Jurkat, Clone E6-1 (cell line): Measurements from ENCODE around the gene USP15. TPM values are rescaled to one million over a fixed set of nuclear protein-coding genes. Genes with fewer than 3 reads are reported as not detected.

Experiments
- DNase-seq: peaks from one replicate; pipeline ENCODE4 v3.0.0-alpha.2; 2011; ENCODE audit warnings: low read depth, low spot score
- H3K4me3 ChIP-seq: 2 replicates; pipeline ENCODE4 v1.5.1; 2011; ENCODE audit warnings: mild to moderate bottlenecking, low read length, control low read depth, moderate library complexity
- polyA plus RNA-seq: library from polyadenylated mRNA; unstranded; fragments of >200 nt; gene quantifications from one replicate; pipeline ENCODE4 v1.2.1, GENCODE V29; 2012; ENCODE audit warnings: missing spikeins; ENCODE audit not compliant: insufficient read length, insufficient read depth

The USP15 gene
- polyA plus RNA-seq = 38.0 TPM

GRCh38 chr12:62259993-62260732, at the start of gene USP15:
Gene USP15 (plus strand): TSS chr12:62260404. CDS start chr12:62260415, 11 bp downstream.
- peak; percentile 95 for DNase-seq
- peak within 1 kb of the TSS; percentile 87 for H3K4me3 ChIP-seq

GRCh38 chr12:62210422-62210821, 49.8 kb upstream of the USP15 start:
- H3K4me3 ChIP-seq = no peak overlapping the region
- DNase-seq = peak; percentile 44

- DNase-seq = no peak
- no peak overlapping the region for H3K4me3 ChIP-seq
Measured at GRCh38 chr12:62211510-62211909, 48.7 kb upstream of the USP15 start.

GRCh38 chr12:62214846-62215245, 45.4 kb upstream of the USP15 start:
- no peak for DNase-seq
- no peak overlapping the region for H3K4me3 ChIP-seq

- no peak for DNase-seq
- H3K4me3 ChIP-seq = no peak overlapping the region
Measured at GRCh38 chr12:62215506-62215905, 44.7 kb upstream of the USP15 start.

- DNase-seq = no peak
- no peak overlapping the region for H3K4me3 ChIP-seq
Measured at GRCh38 chr12:62217466-62218194, 42.6 kb upstream of the USP15 start.

GRCh38 chr12:62221107-62221506, 39.1 kb upstream of the USP15 start:
- no peak for DNase-seq
- no peak overlapping the region for H3K4me3 ChIP-seq

GRCh38 chr12:62224601-62225000, 35.6 kb upstream of the USP15 start:
- no peak overlapping the region for H3K4me3 ChIP-seq
- no peak for DNase-seq

GRCh38 chr12:62227091-62227490, 33.1 kb upstream of the USP15 start:
- H3K4me3 ChIP-seq = no peak overlapping the region
- DNase-seq = no peak

- no peak for DNase-seq
- H3K4me3 ChIP-seq = no peak overlapping the region
Measured at GRCh38 chr12:62230652-62231051, 29.6 kb upstream of the USP15 start.

GRCh38 chr12:62232143-62232729, 28.0 kb upstream of the USP15 start:
- no peak overlapping the region for H3K4me3 ChIP-seq
- no peak for DNase-seq

- H3K4me3 ChIP-seq = no peak overlapping the region
- DNase-seq = no peak
Measured at GRCh38 chr12:62233805-62234204, 26.4 kb upstream of the USP15 start.

GRCh38 chr12:62239571-62239970, 20.6 kb upstream of the USP15 start:
- no peak overlapping the region for H3K4me3 ChIP-seq
- no peak for DNase-seq

GRCh38 chr12:62247281-62248045, 12.7 kb upstream of the USP15 start:
- H3K4me3 ChIP-seq = no peak overlapping the region
- no peak for DNase-seq

- no peak for DNase-seq
- no peak overlapping the region for H3K4me3 ChIP-seq
Measured at GRCh38 chr12:62248873-62249272, 11.3 kb upstream of the USP15 start.

- DNase-seq = no peak
Measured at GRCh38 chr12:62249419-62249818, 10.8 kb upstream of the USP15 start.

GRCh38 chr12:62250671-62251608, 9.3 kb upstream of the USP15 start:
- no peak overlapping the region for H3K4me3 ChIP-seq

More at GRCh38 chr12:62249419-62249818, 10.8 kb upstream of the USP15 start:
- no peak overlapping the region for H3K4me3 ChIP-seq

GRCh38 chr12:62251609-62251958, 8.6 kb upstream of the USP15 start:
- no peak overlapping the region for H3K4me3 ChIP-seq
- DNase-seq = no peak

More at GRCh38 chr12:62250671-62251608, 9.3 kb upstream of the USP15 start:
- DNase-seq = no peak
